PC-9 (cell line): ENCODE results near the gene GSTO1.

Experiments used
- CTCF ChIP-seq: fragments of 200-600 bp; sonication (generic); conservative IDR thresholded peaks from 2 replicates; pipeline ENCODE4 v1.6.1; 2017; ENCODE audit warnings: mixed run types, antibody characterized with exemption, mild to moderate bottlenecking, moderate library complexity
- EZH2 ChIP-seq: fragments of 200-600 bp; sonication (generic); IDR thresholded peaks from 2 replicates; pipeline ENCODE4 v1.8.0; 2017; ENCODE audit warnings: antibody characterized with exemption, low read depth

- no peak for TF ChIP-seq CTCF
- no peak for TF ChIP-seq EZH2
These were observed 23.1 kb downstream of the GSTO1 start for GRCh38 chr10:104277785-104278184.
